ENCODE measurements around the gene P2RY14. TPM values are rescaled to one million over a fixed set of nuclear protein-coding genes. Genes with fewer than 3 reads are reported as not detected.

The P2RY14 gene
- total and polyA plus RNA-seq, 2 experiments from 2014 or later, result 0.95 TPM; not detected in 1

GRCh38 chr3:151267066-151267465, 11.3 kb downstream of the P2RY14 start (continued):
- TF ChIP-seq, protein P1, sequence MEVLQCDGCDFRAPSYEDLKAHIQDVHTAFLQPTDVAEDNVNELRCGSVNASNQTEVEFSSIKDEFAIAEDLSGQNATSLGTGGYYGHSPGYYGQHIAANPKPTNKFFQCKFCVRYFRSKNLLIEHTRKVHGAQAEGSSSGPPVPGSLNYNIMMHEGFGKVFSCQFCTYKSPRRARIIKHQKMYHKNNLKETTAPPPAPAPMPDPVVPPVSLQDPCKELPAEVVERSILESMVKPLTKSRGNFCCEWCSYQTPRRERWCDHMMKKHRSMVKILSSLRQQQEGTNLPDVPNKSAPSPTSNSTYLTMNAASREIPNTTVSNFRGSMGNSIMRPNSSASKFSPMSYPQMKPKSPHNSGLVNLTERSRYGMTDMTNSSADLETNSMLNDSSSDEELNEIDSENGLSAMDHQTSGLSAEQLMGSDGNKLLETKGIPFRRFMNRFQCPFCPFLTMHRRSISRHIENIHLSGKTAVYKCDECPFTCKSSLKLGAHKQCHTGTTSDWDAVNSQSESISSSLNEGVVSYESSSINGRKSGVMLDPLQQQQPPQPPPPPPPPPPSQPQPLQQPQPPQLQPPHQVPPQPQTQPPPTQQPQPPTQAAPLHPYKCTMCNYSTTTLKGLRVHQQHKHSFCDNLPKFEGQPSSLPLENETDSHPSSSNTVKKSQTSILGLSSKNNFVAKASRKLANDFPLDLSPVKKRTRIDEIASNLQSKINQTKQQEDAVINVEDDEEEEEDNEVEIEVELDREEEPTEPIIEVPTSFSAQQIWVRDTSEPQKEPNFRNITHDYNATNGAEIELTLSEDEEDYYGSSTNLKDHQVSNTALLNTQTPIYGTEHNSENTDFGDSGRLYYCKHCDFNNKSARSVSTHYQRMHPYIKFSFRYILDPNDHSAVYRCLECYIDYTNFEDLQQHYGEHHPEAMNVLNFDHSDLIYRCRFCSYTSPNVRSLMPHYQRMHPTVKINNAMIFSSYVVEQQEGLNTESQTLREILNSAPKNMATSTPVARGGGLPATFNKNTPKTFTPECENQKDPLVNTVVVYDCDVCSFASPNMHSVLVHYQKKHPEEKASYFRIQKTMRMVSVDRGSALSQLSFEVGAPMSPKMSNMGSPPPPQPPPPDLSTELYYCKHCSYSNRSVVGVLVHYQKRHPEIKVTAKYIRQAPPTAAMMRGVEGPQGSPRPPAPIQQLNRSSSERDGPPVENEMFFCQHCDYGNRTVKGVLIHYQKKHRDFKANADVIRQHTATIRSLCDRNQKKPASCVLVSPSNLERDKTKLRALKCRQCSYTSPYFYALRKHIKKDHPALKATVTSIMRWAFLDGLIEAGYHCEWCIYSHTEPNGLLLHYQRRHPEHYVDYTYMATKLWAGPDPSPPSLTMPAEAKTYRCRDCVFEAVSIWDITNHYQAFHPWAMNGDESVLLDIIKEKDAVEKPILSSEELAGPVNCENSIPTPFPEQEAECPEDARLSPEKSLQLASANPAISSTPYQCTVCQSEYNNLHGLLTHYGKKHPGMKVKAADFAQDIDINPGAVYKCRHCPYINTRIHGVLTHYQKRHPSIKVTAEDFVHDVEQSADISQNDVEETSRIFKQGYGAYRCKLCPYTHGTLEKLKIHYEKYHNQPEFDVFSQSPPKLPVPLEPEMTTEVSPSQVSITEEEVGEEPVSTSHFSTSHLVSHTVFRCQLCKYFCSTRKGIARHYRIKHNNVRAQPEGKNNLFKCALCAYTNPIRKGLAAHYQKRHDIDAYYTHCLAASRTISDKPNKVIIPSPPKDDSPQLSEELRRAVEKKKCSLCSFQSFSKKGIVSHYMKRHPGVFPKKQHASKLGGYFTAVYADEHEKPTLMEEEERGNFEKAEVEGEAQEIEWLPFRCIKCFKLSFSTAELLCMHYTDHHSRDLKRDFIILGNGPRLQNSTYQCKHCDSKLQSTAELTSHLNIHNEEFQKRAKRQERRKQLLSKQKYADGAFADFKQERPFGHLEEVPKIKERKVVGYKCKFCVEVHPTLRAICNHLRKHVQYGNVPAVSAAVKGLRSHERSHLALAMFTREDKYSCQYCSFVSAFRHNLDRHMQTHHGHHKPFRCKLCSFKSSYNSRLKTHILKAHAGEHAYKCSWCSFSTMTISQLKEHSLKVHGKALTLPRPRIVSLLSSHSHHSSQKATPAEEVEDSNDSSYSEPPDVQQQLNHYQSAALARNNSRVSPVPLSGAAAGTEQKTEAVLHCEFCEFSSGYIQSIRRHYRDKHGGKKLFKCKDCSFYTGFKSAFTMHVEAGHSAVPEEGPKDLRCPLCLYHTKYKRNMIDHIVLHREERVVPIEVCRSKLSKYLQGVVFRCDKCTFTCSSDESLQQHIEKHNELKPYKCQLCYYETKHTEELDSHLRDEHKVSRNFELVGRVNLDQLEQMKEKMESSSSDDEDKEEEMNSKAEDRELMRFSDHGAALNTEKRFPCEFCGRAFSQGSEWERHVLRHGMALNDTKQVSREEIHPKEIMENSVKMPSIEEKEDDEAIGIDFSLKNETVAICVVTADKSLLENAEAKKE (CRISPR knock-in tag; IDR thresholded peaks at IDR 0.05), result no peak

GRCh38 chr3:151265866-151266265, 12.5 kb downstream of the P2RY14 start:
- Histone ChIP-seq H3K9me2 (ENCODE audit: insufficient read depth) (no peaks in the 10 kb centered on the region), H2AFZ (no peak overlapping the region), H4K20me1 (replicated peaks; ENCODE audit: insufficient read depth) (no peaks in the 10 kb centered on the region), H3K4me2 (no peak overlapping the region), H3F3A (replicated peaks; ENCODE audit: low read depth) (no peaks in the 10 kb centered on the region), H3K4me1 (ENCODE audit: insufficient read depth) (peaks cover 22% of the 10 kb centered on the region), H3K4me3 (no peak overlapping the region), H3K79me2 (replicated peaks; ENCODE audit: insufficient read depth) (no peaks in the 10 kb centered on the region), H3K27me3 (ENCODE audit: insufficient read depth) (no peaks in the 10 kb centered on the region), H3K27ac (ENCODE audit: low read depth) (no peak overlapping the region), H3K36me3 (ENCODE audit: insufficient read depth) (no peaks in the 10 kb centered on the region)
- no peaks in the 10 kb centered on the region for H3K27me3 Mint-ChIP-seq (ENCODE audit: insufficient read depth, low read depth, poor library complexity)
- H3K27ac Mint-ChIP-seq, result peak overlapping the region; percentile 79
- DNase-seq (ENCODE audit: low spot score), result peak; percentile 87
- H3K9me3 Mint-ChIP-seq, result no peaks in the 10 kb centered on the region
- ATAC-seq, result peak; percentile 93
- H3K36me3 Mint-ChIP-seq (ENCODE audit: low read depth), result peaks cover 5% of the 10 kb centered on the region; the same call in 1 of the 3 replicates
- no peak overlapping the region for H3K4me3 Mint-ChIP-seq
- peaks cover 31% of the 10 kb centered on the region for H3K4me1 Mint-ChIP-seq
- TF ChIP-seq POLR2AphosphoS5 (IDR thresholded peaks at IDR 0.05; ENCODE audit: low read depth) (no peak), STAT1 (IDR thresholded peaks at IDR 0.05; ENCODE audit: unreplicated experiment) (no peak), CREB1 (CRISPR knock-in tag; IDR thresholded peaks at IDR 0.05; ENCODE audit: low read depth) (no peak), NANOG (IDR thresholded peaks at IDR 0.05; ENCODE audit: borderline replicate concordance) (no peak), CTCF (conservative IDR thresholded peaks at IDR 0.05; ENCODE audit: low read depth in 2 of 2) (no peak), EZH2phosphoT487 (IDR thresholded peaks at IDR 0.05; ENCODE audit: unreplicated experiment) (no peak)
- TF ChIP-seq, protein P1 (CRISPR knock-in tag; IDR thresholded peaks at IDR 0.05), result no peak
